Activated CD8-positive, alpha-beta memory T cell treated with anti-CD3 and anti-CD28 coated beads, Interleukin-2, amount 10 ng/mL, durations not matched to agents 7 days and 5 days (primary cell): ENCODE data around the gene SNCAIP. TPM values are rescaled to one million over a fixed set of nuclear protein-coding genes. Genes with fewer than 3 reads are reported as not detected.
"Not testable (repeated sequence)": the region's sequence is repeated elsewhere in the genome, so short reads cannot be mapped to it uniquely, and the experiment has no call there.

Experiments
- ATAC-seq: fragments of 150-1000 bp; cut with Tn5 transposase; one replicate; pipeline ENCODE4 v1.10.0; 2021; ENCODE audit warnings: moderate library complexity
- CTCF ChIA-PET: fragments of 350-600 bp; sonication (Branson Sonifier 250); formaldehyde crosslinking; loops from one replicate; lab custom pipeline; 2021; ENCODE audit warnings: antibody characterized with exemption; lab: Charles Lee
- DNase-seq: peaks from one replicate; pipeline ENCODE4 v3.0.0-alpha.2; 2020
- H3K27ac Mint-ChIP-seq: one replicate; pipeline ENCODE4 v1.8.0; 2021; ENCODE audit warnings: mild to moderate bottlenecking, mixed read lengths
- H3K27me3 Mint-ChIP-seq: one replicate; pipeline ENCODE4 v1.8.0; 2021; ENCODE audit warnings: mixed read lengths
- H3K36me3 Mint-ChIP-seq: one replicate; pipeline ENCODE4 v1.8.0; 2021; ENCODE audit warnings: mild to moderate bottlenecking, mixed read lengths
- H3K4me1 Mint-ChIP-seq: one replicate; pipeline ENCODE4 v1.8.0; 2021; ENCODE audit warnings: mixed read lengths
- H3K4me3 Mint-ChIP-seq: one replicate; pipeline ENCODE4 v1.8.0; 2021; ENCODE audit warnings: mild to moderate bottlenecking, moderate library complexity, mixed read lengths
- H3K9me3 Mint-ChIP-seq: one replicate; pipeline ENCODE4 v1.8.0; 2022; ENCODE audit warnings: low read depth, mixed read lengths
- total RNA-seq, 2 experiments: library from RNA; stranded (reverse); gene quantifications; one replicate each; pipeline ENCODE4 v1.2.3, GENCODE V29; 2021

The SNCAIP gene
- total RNA-seq, 2 experiments from 2014 or later, result not detected

DNA sequence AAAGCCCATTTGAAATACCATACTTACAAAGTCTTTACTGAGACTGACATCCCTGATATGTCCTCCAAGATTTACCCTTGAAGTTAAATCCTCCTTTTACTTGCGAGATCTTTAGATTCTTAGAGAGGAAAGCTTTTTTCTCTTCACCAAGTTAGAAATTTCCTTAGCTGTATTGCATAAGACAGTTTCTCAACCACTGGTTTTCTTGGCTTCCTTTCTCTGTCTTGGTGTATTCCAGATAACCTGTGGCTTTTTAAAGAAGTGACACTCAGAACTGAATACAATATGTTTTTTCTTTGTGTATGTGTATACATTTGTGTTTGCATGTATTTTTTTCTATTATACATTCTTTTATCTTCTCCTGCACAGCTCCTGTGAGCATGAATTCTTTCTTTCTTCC, 65.0 kb downstream of the SNCAIP start:
- Mint-ChIP-seq H3K4me3 (no peak overlapping the region), H3K27me3 (no peaks in the 10 kb centered on the region), H3K36me3 (no peaks in the 10 kb centered on the region), H3K9me3 (no peaks in the 10 kb centered on the region), H3K27ac (no peak overlapping the region), H3K4me1 (no peaks in the 10 kb centered on the region)
- DNase-seq (no peak), ATAC-seq (no peak)
- CTCF ChIA-PET, result no interaction called here

DNA sequence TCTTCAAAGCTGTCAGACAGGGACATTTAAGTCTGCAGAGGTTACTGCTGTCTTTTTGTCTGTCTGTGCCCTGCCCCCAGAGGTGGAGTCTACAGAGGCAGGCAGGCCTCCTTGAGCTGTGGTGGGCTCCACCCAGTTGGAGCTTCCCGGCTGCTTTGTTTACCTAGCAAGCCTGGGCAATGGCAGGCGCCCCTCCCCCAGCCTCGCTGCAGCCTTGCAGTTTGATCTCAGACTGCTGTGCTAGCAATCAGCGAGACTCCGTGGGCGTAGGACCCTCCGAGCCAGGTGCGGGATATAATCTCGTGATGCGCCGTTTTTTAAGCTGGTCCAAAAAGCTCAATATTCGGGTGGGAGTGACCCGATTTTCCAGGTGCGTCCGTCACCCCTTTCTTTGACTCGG, 70.9 kb downstream of the SNCAIP start:
- H3K4me3 Mint-ChIP-seq, DNase-seq, CTCF ChIA-PET, H3K4me1 Mint-ChIP-seq, H3K27ac Mint-ChIP-seq, ATAC-seq, H3K27me3 Mint-ChIP-seq, H3K36me3 Mint-ChIP-seq, H3K9me3 Mint-ChIP-seq: not testable (repeated sequence)

DNA sequence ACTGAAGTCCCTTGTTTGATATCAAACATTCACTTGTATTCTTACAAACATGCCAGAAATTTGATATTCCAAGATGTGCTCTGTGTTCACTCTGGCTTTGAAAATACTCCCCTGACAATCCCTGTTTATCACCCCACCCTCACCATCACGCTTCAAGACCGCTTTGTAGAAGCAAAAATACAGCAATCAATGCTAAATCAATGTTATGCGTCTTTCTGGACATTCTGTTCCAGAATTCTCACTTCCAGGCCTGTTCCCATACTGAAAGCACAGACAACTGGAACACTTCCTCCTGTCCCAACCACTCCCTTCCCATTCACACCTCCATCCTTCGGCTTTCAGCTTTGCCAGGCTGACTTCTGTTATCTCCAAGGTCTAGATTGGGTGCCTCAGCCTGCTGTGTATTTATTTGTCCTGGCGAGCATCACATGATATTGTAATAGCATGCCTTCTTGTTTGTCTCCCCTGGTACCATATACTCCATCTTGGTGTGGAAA, 72.8 kb downstream of the SNCAIP start:
- Mint-ChIP-seq H3K27me3 (no peaks in the 10 kb centered on the region), H3K4me1 (no peaks in the 10 kb centered on the region), H3K9me3 (no peaks in the 10 kb centered on the region), H3K27ac (no peak overlapping the region), H3K4me3 (no peak overlapping the region), H3K36me3 (no peaks in the 10 kb centered on the region)
- ATAC-seq (no peak), DNase-seq (no peak)
- CTCF ChIA-PET, result no interaction called here

DNA sequence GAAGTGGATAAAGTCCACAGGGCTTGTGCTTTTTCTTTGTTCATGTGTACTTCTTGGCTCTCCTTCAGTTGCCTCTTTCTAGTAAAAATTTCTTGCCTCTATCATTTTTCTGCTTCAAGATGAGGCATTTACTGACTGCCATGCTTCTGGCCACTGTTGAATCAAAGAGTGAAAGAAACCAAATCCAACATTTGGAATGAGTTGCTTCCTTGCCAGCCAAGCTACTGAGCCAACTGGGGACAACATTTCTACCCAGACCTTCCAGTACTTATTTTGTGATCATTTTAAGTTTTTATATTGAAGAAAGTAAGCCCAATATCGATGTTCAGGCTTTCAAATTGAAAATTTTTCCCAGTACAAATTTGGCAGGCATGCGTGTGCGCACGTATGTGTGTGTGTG, 73.2 kb downstream of the SNCAIP start:
- Mint-ChIP-seq H3K4me1 (no peaks in the 10 kb centered on the region), H3K4me3 (no peak overlapping the region), H3K27me3 (no peaks in the 10 kb centered on the region), H3K36me3 (no peaks in the 10 kb centered on the region), H3K9me3 (no peaks in the 10 kb centered on the region), H3K27ac (no peak overlapping the region)
- CTCF ChIA-PET, result no interaction called here
- no peak for DNase-seq
- ATAC-seq, result no peak

- DNase-seq, result no peak
- Mint-ChIP-seq H3K4me1 (no peaks in the 10 kb centered on the region), H3K9me3 (no peaks in the 10 kb centered on the region), H3K36me3 (no peaks in the 10 kb centered on the region), H3K4me3 (no peak overlapping the region), H3K27me3 (no peaks in the 10 kb centered on the region), H3K27ac (no peak overlapping the region)
- CTCF ChIA-PET, result no interaction called here
- ATAC-seq, result no peak
These were observed 73.8 kb downstream of the SNCAIP start for GRCh38 chr5:122385808-122386207.

DNA sequence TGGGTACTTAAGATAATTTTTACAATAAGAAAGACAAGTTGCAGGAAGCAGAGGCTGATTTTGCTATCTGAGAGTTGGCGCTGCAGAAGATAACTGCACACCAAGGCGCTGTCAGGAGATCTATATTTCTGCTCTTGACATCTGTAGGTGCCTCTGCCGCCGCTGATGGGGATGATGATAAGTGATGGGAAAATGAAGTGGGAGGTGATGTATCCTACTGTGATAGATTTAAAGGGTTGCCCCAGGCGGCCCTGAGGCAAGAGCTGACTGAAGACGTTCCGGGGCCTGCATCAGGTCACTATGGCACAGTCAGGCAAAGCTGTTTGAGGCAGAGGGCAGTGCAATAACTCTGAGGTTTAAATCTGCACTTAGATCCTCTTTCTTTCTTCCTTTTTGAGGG, 78.1 kb downstream of the SNCAIP start:
- no peak for DNase-seq
- ATAC-seq, result no peak
- Mint-ChIP-seq H3K27me3 (no peaks in the 10 kb centered on the region), H3K4me1 (no peaks in the 10 kb centered on the region), H3K9me3 (no peaks in the 10 kb centered on the region), H3K27ac (no peak overlapping the region), H3K4me3 (no peak overlapping the region), H3K36me3 (no peaks in the 10 kb centered on the region)
- CTCF ChIA-PET, result no interaction called here

DNA sequence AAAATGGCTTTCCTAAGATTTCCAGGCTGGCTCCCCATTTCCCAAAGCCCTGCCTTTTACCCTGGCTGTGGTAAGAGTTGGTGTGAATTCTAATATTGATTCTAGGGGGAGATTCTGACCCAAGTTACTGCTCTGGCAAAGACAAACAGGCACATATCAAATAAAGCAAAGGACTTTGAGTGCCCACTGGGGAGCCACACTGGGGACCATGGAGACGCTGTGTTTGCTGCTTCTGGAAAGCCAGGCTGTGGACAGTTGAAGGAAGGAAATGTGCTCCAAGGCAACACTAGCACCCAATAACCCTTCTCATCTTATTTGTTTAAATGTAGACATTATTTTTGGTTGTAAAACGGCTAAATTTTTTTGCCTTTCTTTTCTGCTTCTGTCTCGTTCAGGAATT, 78.7 kb downstream of the SNCAIP start:
- Mint-ChIP-seq H3K4me3 (no peak overlapping the region), H3K4me1 (no peaks in the 10 kb centered on the region), H3K9me3 (no peaks in the 10 kb centered on the region), H3K36me3 (no peaks in the 10 kb centered on the region), H3K27ac (no peak overlapping the region), H3K27me3 (no peaks in the 10 kb centered on the region)
- CTCF ChIA-PET, result no interaction called here
- DNase-seq (no peak), ATAC-seq (no peak)

- no peak overlapping the region for H3K4me3 Mint-ChIP-seq
These were observed 79.6 kb downstream of the SNCAIP start for GRCh38 chr5:122391621-122392020.

GRCh38 chr5:122392224-122392623, 80.2 kb downstream of the SNCAIP start:
- Mint-ChIP-seq H3K4me1 (no peaks in the 10 kb centered on the region), H3K36me3 (no peaks in the 10 kb centered on the region), H3K27ac (no peak overlapping the region), H3K4me3 (no peak overlapping the region), H3K9me3 (no peaks in the 10 kb centered on the region), H3K27me3 (no peaks in the 10 kb centered on the region)
- ATAC-seq, result no peak
- no peak for DNase-seq
- CTCF ChIA-PET, result no interaction called here

More at GRCh38 chr5:122391621-122392020, 79.6 kb downstream of the SNCAIP start:
- CTCF ChIA-PET, result no interaction called here
- no peaks in the 10 kb centered on the region for H3K4me1 Mint-ChIP-seq
- no peaks in the 10 kb centered on the region for H3K9me3 Mint-ChIP-seq
- ATAC-seq, result no peak
- no peak overlapping the region for H3K27ac Mint-ChIP-seq
- no peaks in the 10 kb centered on the region for H3K36me3 Mint-ChIP-seq
- no peak for DNase-seq
- H3K27me3 Mint-ChIP-seq, result no peaks in the 10 kb centered on the region

DNA sequence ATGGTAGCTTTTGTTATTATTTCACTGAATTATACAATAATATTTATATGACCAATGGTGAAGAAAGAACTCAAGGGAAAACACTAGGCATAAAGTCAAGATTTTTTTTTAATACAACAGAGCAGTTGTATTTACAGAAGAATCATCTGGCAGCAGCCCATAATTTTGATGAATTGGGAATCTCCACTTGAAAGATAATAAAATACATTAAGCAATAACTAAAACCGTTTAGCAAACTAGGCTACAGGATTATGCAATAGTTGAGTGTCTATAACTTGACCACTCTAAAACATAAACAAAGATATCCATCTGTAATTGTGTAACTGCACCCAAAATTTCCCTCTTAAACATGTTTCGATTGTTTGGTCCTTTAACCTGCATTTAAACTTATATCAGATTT, 80.8 kb downstream of the SNCAIP start:
- Mint-ChIP-seq H3K9me3 (no peaks in the 10 kb centered on the region), H3K4me1 (no peaks in the 10 kb centered on the region), H3K36me3 (no peaks in the 10 kb centered on the region), H3K27ac (no peak overlapping the region), H3K4me3 (no peak overlapping the region), H3K27me3 (no peaks in the 10 kb centered on the region)
- CTCF ChIA-PET, result no interaction called here
- ATAC-seq, result no peak
- no peak for DNase-seq

DNA sequence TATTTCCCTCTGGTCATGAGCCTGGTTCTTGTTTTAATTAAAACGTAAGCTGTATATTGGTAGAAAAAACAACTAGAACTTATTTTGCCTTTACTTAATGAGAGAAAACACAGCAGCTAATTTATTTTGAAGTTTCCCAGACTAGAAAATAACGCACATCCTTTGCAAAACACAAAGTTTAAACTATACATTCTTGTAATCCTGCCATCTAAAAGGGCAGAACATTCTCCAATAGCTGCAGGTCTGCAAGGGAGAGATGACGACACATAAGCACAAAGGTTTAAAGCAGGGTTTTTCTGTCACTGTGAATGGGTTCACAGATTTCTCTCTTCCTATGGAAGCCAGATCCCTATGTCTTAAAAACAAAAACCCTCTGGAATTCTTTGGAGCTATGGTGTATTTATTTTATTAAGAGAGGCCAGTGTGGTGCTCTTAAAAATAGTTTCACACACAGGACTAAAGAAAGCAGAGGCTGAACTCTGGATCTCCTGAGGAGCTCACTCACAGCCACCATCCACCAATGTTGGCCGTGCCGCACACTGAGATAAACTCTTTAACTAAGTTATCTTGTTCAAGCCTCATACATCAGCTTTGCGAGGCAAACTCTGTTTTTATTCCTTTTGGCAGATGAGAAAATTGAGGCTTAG, 82.4 kb downstream of the SNCAIP start:
- Mint-ChIP-seq H3K4me1 (no peaks in the 10 kb centered on the region), H3K4me3 (no peak overlapping the region), H3K9me3 (no peaks in the 10 kb centered on the region), H3K27ac (no peak overlapping the region), H3K27me3 (no peaks in the 10 kb centered on the region), H3K36me3 (no peaks in the 10 kb centered on the region)
- DNase-seq, result no peak
- CTCF ChIA-PET, result no interaction called here
- ATAC-seq, result no peak

DNA sequence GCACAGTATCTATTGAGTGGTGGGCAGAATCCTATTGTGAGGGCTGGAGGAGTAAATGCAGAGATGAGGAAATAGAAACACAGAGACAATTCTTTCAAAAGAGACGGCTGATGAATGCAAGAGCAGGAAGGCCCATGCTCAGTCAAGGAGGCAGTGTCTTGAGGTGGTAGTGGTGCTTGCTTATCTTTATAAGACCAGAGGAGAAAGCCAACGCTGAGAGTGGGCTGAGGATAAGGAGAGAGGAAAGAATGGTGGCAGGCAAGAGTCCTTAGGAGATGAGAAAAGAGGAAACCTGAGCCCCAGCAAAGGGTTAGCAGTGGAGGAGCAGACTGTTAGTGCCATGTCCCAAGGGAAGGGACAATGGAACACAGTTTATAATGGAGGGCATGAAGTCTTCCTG, 86.0 kb downstream of the SNCAIP start:
- CTCF ChIA-PET, result no interaction called here
- no peaks in the 10 kb centered on the region for H3K4me1 Mint-ChIP-seq
- no peaks in the 10 kb centered on the region for H3K27me3 Mint-ChIP-seq
- DNase-seq, result no peak
- no peaks in the 10 kb centered on the region for H3K9me3 Mint-ChIP-seq
- no peak for ATAC-seq
- no peaks in the 10 kb centered on the region for H3K36me3 Mint-ChIP-seq
- H3K27ac Mint-ChIP-seq, result no peak overlapping the region
- H3K4me3 Mint-ChIP-seq, result no peak overlapping the region

GRCh38 chr5:122400341-122400740, 88.3 kb downstream of the SNCAIP start:
- CTCF ChIA-PET, result interaction anchor here (0.6 kb wide), 1 partner anchor 72 kb away, joined by 6 read pairs; no protein-coding TSS in a partner anchor
- Mint-ChIP-seq H3K4me1 (no peaks in the 10 kb centered on the region), H3K9me3 (no peaks in the 10 kb centered on the region), H3K36me3 (no peaks in the 10 kb centered on the region), H3K27me3 (no peaks in the 10 kb centered on the region), H3K4me3 (no peak overlapping the region), H3K27ac (no peak overlapping the region)
- ATAC-seq (no peak), DNase-seq (no peak)

DNA sequence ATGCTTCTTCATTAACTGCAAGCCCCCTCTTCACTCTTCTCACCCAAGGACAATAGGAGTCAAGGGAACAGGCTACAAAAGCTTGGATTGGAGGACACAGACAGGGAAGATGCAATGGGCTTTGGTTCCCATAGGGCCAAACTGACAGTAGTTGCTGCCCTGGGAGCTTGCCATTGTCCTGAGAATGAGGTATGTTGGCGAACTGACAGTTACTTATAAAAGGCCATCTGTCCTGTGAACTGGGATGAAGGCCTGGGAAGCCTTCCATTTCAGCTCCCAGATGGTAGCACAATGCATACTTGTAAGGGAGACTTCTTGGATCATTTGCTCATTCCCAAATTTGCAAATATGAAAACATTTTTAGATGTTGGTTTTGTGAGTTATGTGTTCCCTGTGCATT, 88.9 kb downstream of the SNCAIP start:
- Mint-ChIP-seq H3K27ac (no peak overlapping the region), H3K9me3 (no peaks in the 10 kb centered on the region), H3K36me3 (no peaks in the 10 kb centered on the region), H3K4me3 (no peak overlapping the region), H3K4me1 (no peaks in the 10 kb centered on the region), H3K27me3 (no peaks in the 10 kb centered on the region)
- CTCF ChIA-PET, result no interaction called here
- DNase-seq (no peak), ATAC-seq (no peak)
